C4-2B (cell line): Measurements from ENCODE around the gene TUBB4A.

Source experiments
- H3K27ac ChIP-seq: fragments of 450-650 bp; 2 replicates; pipeline ENCODE4 v1.5.1; 2017
- CTCF ChIP-seq: fragments of 450-650 bp; conservative IDR thresholded peaks from 2 replicates; pipeline ENCODE4 v1.5.1; 2017; ENCODE audit warnings: mild to moderate bottlenecking
- ZFX ChIP-seq: fragments of 450-650 bp; IDR thresholded peaks from 2 replicates; pipeline ENCODE4 v1.6.1; 2017

TUBB4A gene

GRCh38 chr19:6478815-6479214 is 23.3 kb downstream of the TUBB4A start:
- no peak for TF ChIP-seq ZFX
- TF ChIP-seq CTCF = no peak
- H3K27ac ChIP-seq = no peak overlapping the region

GRCh38 chr19:6476896-6477431 is 25.1 kb downstream of the TUBB4A start:
- no peak overlapping the region for H3K27ac ChIP-seq
- TF ChIP-seq CTCF (no peak), ZFX (no peak)

- no peak for TF ChIP-seq ZFX
- no peak for TF ChIP-seq CTCF
- no peak overlapping the region for H3K27ac ChIP-seq
Observed at GRCh38 chr19:6476155-6476895, 25.8 kb downstream of the TUBB4A start.

DNA sequence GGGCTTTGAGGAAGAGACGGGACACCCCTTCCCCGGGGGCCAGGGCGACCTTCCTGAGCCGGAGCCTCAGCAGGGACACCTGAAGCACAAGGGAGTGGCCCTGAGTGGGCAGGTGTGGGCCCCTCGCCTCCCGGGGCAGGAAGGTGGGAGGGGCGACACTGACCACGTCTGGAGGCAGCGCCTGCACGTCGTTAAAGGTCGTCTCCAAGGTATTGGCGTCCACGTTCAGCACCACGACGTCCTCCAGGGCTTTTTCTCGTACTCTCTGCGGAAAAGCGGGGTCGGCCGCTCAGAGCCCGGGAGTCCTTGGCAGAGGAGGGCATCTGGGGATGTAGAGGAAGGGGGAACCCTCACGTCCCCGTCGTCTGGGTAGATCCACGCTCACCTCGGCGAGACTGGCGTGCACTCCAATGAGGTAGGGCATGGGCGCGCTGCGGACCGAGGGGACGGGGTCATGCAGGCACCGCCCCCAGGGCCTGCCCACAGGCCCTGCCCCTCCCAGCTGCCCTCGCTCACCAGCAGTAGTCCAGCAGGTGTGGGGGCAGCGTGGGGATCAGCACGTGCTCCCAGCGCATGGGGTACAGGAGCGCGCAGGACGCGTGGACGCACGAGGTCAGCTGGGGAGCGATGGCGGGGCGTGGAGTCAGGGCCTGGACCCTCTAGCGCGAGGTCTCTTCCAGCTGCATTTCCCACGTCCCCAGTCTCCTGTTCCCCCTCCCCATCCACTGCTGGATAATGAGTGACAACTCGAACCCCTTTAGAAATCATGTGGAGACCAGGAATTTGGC is 26.6 kb downstream of the TUBB4A start:
- TF ChIP-seq ZFX (no peak), CTCF (no peak)
- no peak overlapping the region for H3K27ac ChIP-seq

GRCh38 chr19:6473647-6474046 is 28.5 kb downstream of the TUBB4A start:
- no peak overlapping the region for H3K27ac ChIP-seq
- TF ChIP-seq CTCF = no peak
- no peak for TF ChIP-seq ZFX

DNA sequence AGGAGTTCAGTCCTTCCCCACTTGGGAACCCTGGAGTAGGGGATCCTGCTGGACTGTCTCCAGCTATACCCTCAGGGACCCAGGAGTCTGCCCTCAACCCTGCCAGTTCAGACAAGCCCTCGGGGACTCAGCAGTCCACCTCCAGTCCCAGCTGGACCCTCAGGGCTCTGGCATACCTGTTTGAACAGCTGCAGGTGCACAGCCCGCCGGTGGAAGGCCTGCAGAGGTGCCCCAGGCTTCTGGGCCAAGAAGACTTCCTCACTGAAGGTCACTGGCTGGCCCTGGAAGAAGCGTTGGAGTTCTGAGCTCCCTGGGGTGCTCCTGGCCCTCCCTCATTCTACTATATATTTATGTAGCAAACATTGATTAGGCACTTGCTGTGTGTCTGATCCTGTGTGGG is 29.4 kb downstream of the TUBB4A start:
- TF ChIP-seq CTCF = no peak
- no peak for TF ChIP-seq ZFX
- H3K27ac ChIP-seq = no peak overlapping the region

DNA sequence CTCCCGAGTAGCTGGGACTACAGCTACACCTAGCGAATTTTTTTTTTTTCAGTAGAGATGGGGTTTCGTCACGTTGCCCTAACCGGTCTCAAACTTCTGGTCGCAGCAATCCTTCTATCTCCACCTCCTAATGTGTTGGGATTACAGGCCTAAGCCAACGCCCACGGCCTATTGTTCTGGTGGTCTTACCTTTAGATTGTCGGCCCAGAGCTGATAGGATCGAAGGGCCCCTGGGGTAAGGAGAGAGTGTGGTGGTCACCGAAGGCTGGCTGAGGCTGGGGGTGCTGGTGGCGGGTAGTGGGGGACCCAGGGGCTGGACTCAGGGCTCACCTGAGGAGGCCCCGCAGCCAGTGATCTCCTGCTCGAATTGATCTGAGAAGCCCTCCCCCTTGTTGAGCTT is 31.0 kb downstream of the TUBB4A start:
- TF ChIP-seq ZFX = no peak
- no peak for TF ChIP-seq CTCF
- H3K27ac ChIP-seq = no peak overlapping the region
